Kidney (tissue), 14 donors: ENCODE measurements around the gene ZNF835. TPM values are rescaled to one million over a fixed set of nuclear protein-coding genes. Genes with fewer than 3 reads are reported as not detected.

Source experiments
- DNase-seq, 5 donors: peaks; one replicate each; pipeline ENCODE4 v3.0.0-alpha.2; 2013 to 2020
- FAIRE-seq: peaks from 2 replicates; lab custom pipeline; 2012; peaks lifted over from hg19 to GRCh38; lab: Jason Lieb, UNC
- H3K27ac ChIP-seq, 2 donors: one replicate each; pipeline ENCODE4 v1.7.0; 2013; ENCODE audit warnings: low read depth in 2 of 2, low read length in 2 of 2, inconsistent platforms in 1 of 2
- H3K27me3 ChIP-seq: one replicate; pipeline ENCODE4 v1.7.1; 2013; ENCODE audit warnings: low read length, inconsistent platforms; ENCODE audit not compliant: control insufficient read depth, insufficient read depth
- H3K36me3 ChIP-seq, 3 donors: one replicate each; pipeline versions ENCODE4 v1.7.0 to v1.7.1; 2013; ENCODE audit warnings: low read length in 3 of 3, control low read depth in 1 of 3, inconsistent platforms in 1 of 3; ENCODE audit not compliant: insufficient read depth in 3 of 3, control insufficient read depth in 2 of 3
- H3K4me1 ChIP-seq, 3 donors: one replicate each; pipeline versions ENCODE4 v1.7.0 to v1.7.1; 2013; ENCODE audit warnings: low read length in 3 of 3, inconsistent platforms in 1 of 3, low read depth in 1 of 3; ENCODE audit not compliant: control insufficient read depth in 2 of 3, insufficient read depth in 2 of 3
- H3K4me3 ChIP-seq, 3 donors: one replicate each; pipeline versions ENCODE4 v1.7.0 to v1.8.1; 2013; ENCODE audit warnings: low read length in 3 of 3, control low read depth in 1 of 3, inconsistent platforms in 1 of 3
- H3K9ac ChIP-seq, 3 donors: one replicate each; pipeline versions ENCODE4 v1.7.0 to v1.7.1; 2013; ENCODE audit warnings: low read length in 3 of 3, control low read depth in 1 of 3, inconsistent platforms in 1 of 3
- H3K9me3 ChIP-seq, 3 donors: one replicate each; pipeline versions ENCODE4 v1.7.0 to v1.7.1; 2013; ENCODE audit warnings: low read length in 3 of 3, control low read depth in 1 of 3, inconsistent platforms in 1 of 3; ENCODE audit not compliant: control insufficient read depth in 2 of 3, insufficient read depth in 1 of 3
- CTCF ChIP-seq: IDR thresholded peaks from 3 replicates; pipeline ENCODE4 v1.5.1; 2012; ENCODE audit warnings: mild to moderate bottlenecking, moderate library complexity, borderline replicate concordance; ENCODE audit not compliant: insufficient read depth; ENCODE audit errors: extremely low read depth
- intact Hi-C: fragments of 100-400 bp; cut with DNase I; formaldehyde crosslinking; loops from one replicate; pipeline ENCODE4 v1.11.1; 2022
- polyA plus RNA-seq: library from polyadenylated mRNA; stranded (reverse); fragments of 350-450 nt; fragmentation: Illumina TruSeq; extraction: RNeasy Lipid Tissue Mini Kit (QIAGEN cat#74804); gene quantifications from one replicate; pipeline ENCODE4 v1.2.3, GENCODE V29; 2014; ENCODE audit warnings: low read depth, low replicate concordance; ENCODE audit not compliant: insufficient read depth
- total RNA-seq: library from RNA; stranded (reverse); fragmentation: NEBNext Ultra II Directional; extraction: Animal tissue kit (Norgen Biotek cat#: 25700); gene quantifications from one replicate; pipeline ENCODE4 v1.2.1, GENCODE V29; 2021
- donor health status: control.
- donor health status: control.
- donor health status: control.
- donor health status: control.
- donor health status: control.
- donor health status: DM: yes; HTN: yes; CAD: no.
- donor health status: Normal renal cell carcinoma (clear cell type).

Gene ZNF835
- total and polyA plus RNA-seq, 2 donors from 2014 or later = 1.7 to 5.3 TPM

GRCh38 chr19:56667311-56667870, 4.2 kb downstream of the ZNF835 start:
- Histone ChIP-seq H3K27me3 (no peaks in the 10 kb centered on the region), H3K36me3 (peaks cover 0 to 5% (median 0%) of the 10 kb centered on the region in 3 donors), H3K27ac (no peak overlapping the region), H3K9ac (no peak overlapping the region), H3K4me3 (no peak overlapping the region), H3K9me3 (no peaks in the 10 kb centered on the region), H3K4me1 (peaks cover 0 to 14% (median 0%) of the 10 kb centered on the region in 3 donors)
- intact Hi-C loops = no loop called here
- no peak for FAIRE-seq
- no peak for DNase-seq
- no peak for TF ChIP-seq CTCF

GRCh38 chr19:56664511-56664910, 7.0 kb downstream of the ZNF835 start:
- intact Hi-C loops = no loop called here
- H3K9ac ChIP-seq = no peak overlapping the region
- FAIRE-seq (no peak), DNase-seq (no peak)
- no peaks in the 10 kb centered on the region for H3K4me1 ChIP-seq
- no peaks in the 10 kb centered on the region for H3K27me3 ChIP-seq
- TF ChIP-seq CTCF = no peak
- H3K27ac ChIP-seq = no peak overlapping the region
- no peak overlapping the region for H3K4me3 ChIP-seq
- peaks cover 0 to 5% (median 3%) of the 10 kb centered on the region in 3 donors for H3K36me3 ChIP-seq
- H3K9me3 ChIP-seq = no peaks in the 10 kb centered on the region

- H3K4me3 ChIP-seq = no peak overlapping the region
- FAIRE-seq (no peak), DNase-seq (peak in 1 of 5 donors; percentile 16)
- no peak for TF ChIP-seq CTCF
- no peak overlapping the region for H3K9ac ChIP-seq
- H3K27ac ChIP-seq = no peak overlapping the region
- no peaks in the 10 kb centered on the region for H3K27me3 ChIP-seq
- no peaks in the 10 kb centered on the region for H3K9me3 ChIP-seq
- H3K36me3 ChIP-seq = peaks cover 0 to 5% (median 3%) of the 10 kb centered on the region in 3 donors
- intact Hi-C loops = no loop called here
- no peaks in the 10 kb centered on the region for H3K4me1 ChIP-seq
Observed at GRCh38 chr19:56663931-56664500, 7.5 kb downstream of the ZNF835 start.
